SK-N-SH treated with all-trans-retinoic acid at 6 μM for 48 hours (cell line): Measurements from ENCODE around the gene TNS3.

ENCODE experiments used
- CREB5 ChIP-seq: fragments of 250-450 bp; sonication (Bioruptor Pico); IDR thresholded peaks from 2 replicates; pipeline ENCODE4 v1.5.1; 2020; ENCODE audit warnings: low read depth, mild to moderate bottlenecking, moderate library complexity
- CSRNP3 ChIP-seq: fragments of 250-450 bp; sonication (Bioruptor Pico); IDR thresholded peaks from 2 replicates; pipeline ENCODE4 v1.5.1; 2021; ENCODE audit warnings: mild to moderate bottlenecking, moderate library complexity
- GLIS3 ChIP-seq: fragments of 250-450 bp; sonication (Bioruptor Pico); IDR thresholded peaks from 2 replicates; pipeline ENCODE4 v1.5.0; 2020; ENCODE audit warnings: mild to moderate bottlenecking, moderate library complexity
- PATZ1 ChIP-seq: fragments of 250-450 bp; sonication (Bioruptor Pico); IDR thresholded peaks from 2 replicates; pipeline ENCODE4 v1.8.0; 2020; ENCODE audit warnings: mild to moderate bottlenecking, moderate library complexity, borderline replicate concordance
- ZFP3 ChIP-seq: fragments of 250-450 bp; sonication (Bioruptor Pico); IDR thresholded peaks from 2 replicates; pipeline ENCODE4 v1.5.0; 2020; ENCODE audit warnings: mild to moderate bottlenecking, moderate library complexity
- ZFP30 ChIP-seq: fragments of 450-650 bp; formaldehyde crosslinking; IDR thresholded peaks from 2 replicates; pipeline ENCODE4 v1.5.0; 2022; ENCODE audit warnings: mild to moderate bottlenecking, moderate library complexity
- ZNF70 ChIP-seq: fragments of 450-650 bp; formaldehyde crosslinking; IDR thresholded peaks from 2 replicates; pipeline ENCODE4 v1.5.0; 2020; ENCODE audit warnings: mild to moderate bottlenecking, moderate library complexity

GRCh38 chr7:47474937-47475879, 106.7 kb downstream of the TNS3 start:
- TF ChIP-seq ZFP3 (CRISPR knock-in tag), result peak; percentile 81
- TF ChIP-seq ZNF70 (CRISPR knock-in tag), result no peak
- TF ChIP-seq GLIS3, result 0 out of 2 replicates have a peak, but pooled peaks have one; percentile 21
- no peak for TF ChIP-seq ZFP30
- TF ChIP-seq CSRNP3, result no peak
- TF ChIP-seq PATZ1, result no peak; the same call in 1 of the 2 replicates
- no peak for TF ChIP-seq CREB5 (CRISPR knock-in tag)
